Sigmoid colon (tissue), 7 donors: ENCODE data around the gene DYNLL2. TPM values are rescaled to one million over a fixed set of nuclear protein-coding genes. Genes with fewer than 3 reads are reported as not detected.

Experiments used
- DNase-seq: peaks from one replicate; pipeline ENCODE4 v3.0.0-alpha.2; 2019
- H3K27ac ChIP-seq, 4 donors: fragments of 200-600 bp; sonication (generic); one replicate each; pipeline ENCODE4 v1.5.1; 2016 to 2019; ENCODE audit warnings: mild to moderate bottlenecking in 1 of 4
- H3K27me3 ChIP-seq, 3 donors: fragments of 200-600 bp; sonication (generic); one replicate each; pipeline ENCODE4 v1.5.1; 2019; ENCODE audit warnings: mild to moderate bottlenecking in 1 of 3
- H3K36me3 ChIP-seq, 4 donors: fragments of 200-600 bp; sonication (generic); one replicate each; pipeline ENCODE4 v1.5.1; 2016 to 2019
- H3K4me1 ChIP-seq, 4 donors: fragments of 200-600 bp; sonication (generic); one replicate each; pipeline ENCODE4 v1.5.1; 2017 to 2019
- H3K4me3 ChIP-seq, 4 donors: fragments of 200-600 bp; sonication (generic); one replicate each; pipeline ENCODE4 v1.5.1; 2017 to 2019; ENCODE audit warnings: mild to moderate bottlenecking in 2 of 4, moderate library complexity in 1 of 4
- H3K9me3 ChIP-seq, 4 donors: fragments of 200-600 bp in 3 of 4; sonication (generic) in 3 of 4; one replicate each; pipeline versions ENCODE4 v1.5.1 to v1.6.1; 2013 to 2019
- CTCF ChIP-seq, 4 experiments: fragments of 450-650 bp in 3 of 4; fragments of 200-600 bp in 1 of 4; IDR thresholded peaks; one replicate each; pipeline ENCODE4 v1.5.1; 2016 to 2019; ENCODE audit warnings: antibody characterized with exemption in 4 of 4, mild to moderate bottlenecking in 3 of 4, moderate library complexity in 2 of 4
- EP300 ChIP-seq, 4 donors: sonication (generic); formaldehyde crosslinking; IDR thresholded peaks; one replicate each; pipeline ENCODE4 v1.6.1; 2017; ENCODE audit warnings: antibody characterized with exemption in 4 of 4
- POLR2A ChIP-seq, 2 donors: fragments of 450-650 bp; IDR thresholded peaks; one replicate each; pipeline ENCODE4 v1.6.1; 2016; ENCODE audit warnings: antibody characterized with exemption in 2 of 2, mild to moderate bottlenecking in 2 of 2, moderate library complexity in 2 of 2
- POLR2AphosphoS5 ChIP-seq, 4 donors: sonication (generic); formaldehyde crosslinking; IDR thresholded peaks; one replicate each; pipeline ENCODE4 v1.6.1; 2017; ENCODE audit warnings: antibody characterized with exemption in 4 of 4
- WGBS, 2 donors: extraction: QIAGEN DNeasy Blood & Tissue Kit; methylation state at CpG; one replicate each; pipeline ENCODE4 v1.1.7; 2013; 5-methylcytosine and 5-hydroxymethylcytosine counted together
- intact Hi-C: fragments of 100-400 bp; cut with DNase I; formaldehyde crosslinking; loops from one replicate; pipeline ENCODE4 v1.15.1; 2023
- polyA plus RNA-seq, 3 donors: library from polyadenylated mRNA; stranded (reverse); fragments of 200-250 nt; gene quantifications; one replicate each; pipeline ENCODE4 v1.2.3, GENCODE V29; 2013
- total RNA-seq, 4 donors: library from RNA; depleted of rRNA; stranded (reverse); fragments of >200 nt; gene quantifications; one replicate each; pipeline ENCODE4 v1.1.0, GENCODE V29; 2016
- donor health status: healthy with polysubstance abuse.
- donor health status: Bipolar disorder and iron deficiency.
- donor health status: healthy.

DYNLL2 gene
- total and polyA plus RNA-seq, 7 donors = 19.4 to 44.9 (median 26.4) TPM

GRCh38 chr17:58081646-58082340 is 1.4 kb upstream of the DYNLL2 start:
- peak overlapping the region; percentile 81 to 99 (median 96) for H3K27ac ChIP-seq

GRCh38 chr17:58082341-58082869 is 814 bp upstream of the DYNLL2 start:
- Histone ChIP-seq H3K4me3 (peak overlapping the region in 2 of 4 donors; percentile 80 to 99), H3K9me3 (no peaks in the 10 kb centered on the region), H3K4me1 (peaks cover 0 to 44% (median 35%) of the 10 kb centered on the region in 4 donors), H3K27ac (peak overlapping the region; percentile 81 to 99 (median 96)), H3K27me3 (no peaks in the 10 kb centered on the region), H3K36me3 (peaks cover 0 to 4% (median 2%) of the 10 kb centered on the region in 4 donors)
- WGBS, 2 donors = 80% methylated on average over 10 of the region's 10 CpGs
- no peak for DNase-seq
- intact Hi-C loops = loop anchor here (2.0 to 10.0 kb wide), 3 partner anchors 22 to 968 kb away; partner anchors contain the start of gene MRPS23
- no peak for TF ChIP-seq CTCF (IDR thresholded peaks at IDR 0.05)
- TF ChIP-seq EP300 (IDR thresholded peaks at IDR 0.05) = no peak
- no peak for TF ChIP-seq POLR2A (IDR thresholded peaks at IDR 0.05)
- no peak for TF ChIP-seq POLR2AphosphoS5 (IDR thresholded peaks at IDR 0.05)

More at GRCh38 chr17:58081646-58082340, 1.4 kb upstream of the DYNLL2 start:
- Histone ChIP-seq H3K36me3 (no peaks in the 10 kb centered on the region), H3K4me1 (peaks cover 0 to 38% (median 31%) of the 10 kb centered on the region in 4 donors), H3K9me3 (no peaks in the 10 kb centered on the region), H3K4me3 (no peak overlapping the region), H3K27me3 (no peaks in the 10 kb centered on the region)
- 80 to 88% methylated on average over 16 of the region's 16 CpGs for WGBS, 2 donors
- intact Hi-C loops = loop anchor here (2.0 to 10.0 kb wide), 3 partner anchors 21 to 967 kb away; partner anchors contain the start of gene MRPS23
- TF ChIP-seq EP300 (IDR thresholded peaks at IDR 0.05) = no peak
- no peak for TF ChIP-seq POLR2AphosphoS5 (IDR thresholded peaks at IDR 0.05)
- no peak for TF ChIP-seq POLR2A (IDR thresholded peaks at IDR 0.05)
- TF ChIP-seq CTCF (IDR thresholded peaks at IDR 0.05) = no peak
- DNase-seq = no peak

- TF ChIP-seq EP300 (IDR thresholded peaks at IDR 0.05) (no peak), POLR2A (IDR thresholded peaks at IDR 0.05) (peak in 1 of 2 donors; percentile 13), POLR2AphosphoS5 (IDR thresholded peaks at IDR 0.05) (peak in 3 of 4 donors; percentile 13 to 29 (median 16))
- Histone ChIP-seq H3K27ac (peak overlapping the region; percentile 93 to 99 (median 98)), H3K4me1 (peaks cover 0 to 53% (median 45%) of the 10 kb centered on the region in 4 donors), H3K36me3 (peaks cover 0 to 17% (median 7%) of the 10 kb centered on the region in 4 donors), H3K4me3 (peak overlapping the region; percentile 80 to 99 (median 98)), H3K9me3 (no peaks in the 10 kb centered on the region), H3K27me3 (no peaks in the 10 kb centered on the region)
- 1% methylated on average over 92 of the region's 92 CpGs for WGBS, 2 donors
- DNase-seq = peak; percentile 86
- intact Hi-C loops = loop anchor here (1.0 to 10.0 kb wide), 4 partner anchors 23 to 969 kb away; partner anchors contain the start of genes MRPS23 and SRSF1
These were observed 485 bp downstream of the DYNLL2 start for GRCh38 chr17:58083491-58084316.

- H3K36me3 ChIP-seq = peaks cover 5 to 25% (median 13%) of the 10 kb centered on the region in 4 donors
- H3K4me1 ChIP-seq = peaks cover 0 to 58% (median 49%) of the 10 kb centered on the region in 4 donors
- H3K9me3 ChIP-seq = no peaks in the 10 kb centered on the region
- no peaks in the 10 kb centered on the region for H3K27me3 ChIP-seq
- DNase-seq = peak; percentile 85
- TF ChIP-seq CTCF (IDR thresholded peaks at IDR 0.05) = no peak
- TF ChIP-seq POLR2A (IDR thresholded peaks at IDR 0.05) = no peak
- TF ChIP-seq EP300 (IDR thresholded peaks at IDR 0.05) = no peak
- no peak for TF ChIP-seq POLR2AphosphoS5 (IDR thresholded peaks at IDR 0.05)
- intact Hi-C loops = loop anchor here (1.0 to 10.0 kb wide), 3 partner anchors 77 to 970 kb away; partner anchors contain the start of genes MRPS23 and SRSF1
- peak overlapping the region; percentile 80 to 99 (median 98) for H3K4me3 ChIP-seq
- peak overlapping the region; percentile 93 to 99 (median 98) for H3K27ac ChIP-seq
- WGBS, 2 donors = 0 to 1% methylated on average over 7 of the region's 7 CpGs
These were observed 1.2 kb downstream of the DYNLL2 start for GRCh38 chr17:58084317-58084981.
